ENCODE data around the gene PRKCA. TPM values are rescaled to one million over a fixed set of nuclear protein-coding genes. Genes with fewer than 3 reads are reported as not detected.
A peak's percentile ranks its signal among the peaks of the same experiment; 100 is the strongest.

PRKCA gene
- total RNA-seq, 1 donor from 2014 or later, result 6.7 TPM

DNA sequence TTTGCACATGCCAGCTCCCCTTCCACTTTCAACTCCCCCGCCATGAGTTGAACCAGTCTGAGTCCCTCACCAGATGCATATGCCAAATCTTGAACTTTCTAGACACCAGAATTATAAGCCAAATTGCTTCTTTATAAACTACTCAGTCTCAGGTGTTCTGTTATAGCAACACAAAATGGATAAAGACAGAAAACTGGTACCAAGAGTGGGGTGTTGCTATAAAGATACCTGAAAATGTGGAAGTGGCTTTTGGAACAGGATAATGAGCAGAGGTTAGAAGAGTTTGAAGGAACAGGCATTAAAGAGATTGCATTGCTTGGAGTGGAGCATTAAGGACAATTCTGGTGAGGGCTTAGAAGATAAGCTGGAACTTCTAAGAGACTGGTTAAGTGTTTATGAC is 515.3 kb downstream of the PRKCA start:
- TF ChIP-seq, protein P1, sequence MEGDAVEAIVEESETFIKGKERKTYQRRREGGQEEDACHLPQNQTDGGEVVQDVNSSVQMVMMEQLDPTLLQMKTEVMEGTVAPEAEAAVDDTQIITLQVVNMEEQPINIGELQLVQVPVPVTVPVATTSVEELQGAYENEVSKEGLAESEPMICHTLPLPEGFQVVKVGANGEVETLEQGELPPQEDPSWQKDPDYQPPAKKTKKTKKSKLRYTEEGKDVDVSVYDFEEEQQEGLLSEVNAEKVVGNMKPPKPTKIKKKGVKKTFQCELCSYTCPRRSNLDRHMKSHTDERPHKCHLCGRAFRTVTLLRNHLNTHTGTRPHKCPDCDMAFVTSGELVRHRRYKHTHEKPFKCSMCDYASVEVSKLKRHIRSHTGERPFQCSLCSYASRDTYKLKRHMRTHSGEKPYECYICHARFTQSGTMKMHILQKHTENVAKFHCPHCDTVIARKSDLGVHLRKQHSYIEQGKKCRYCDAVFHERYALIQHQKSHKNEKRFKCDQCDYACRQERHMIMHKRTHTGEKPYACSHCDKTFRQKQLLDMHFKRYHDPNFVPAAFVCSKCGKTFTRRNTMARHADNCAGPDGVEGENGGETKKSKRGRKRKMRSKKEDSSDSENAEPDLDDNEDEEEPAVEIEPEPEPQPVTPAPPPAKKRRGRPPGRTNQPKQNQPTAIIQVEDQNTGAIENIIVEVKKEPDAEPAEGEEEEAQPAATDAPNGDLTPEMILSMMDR (conservative IDR thresholded peaks at IDR 0.05; ENCODE audit: low read depth, low read length), result no peak
- no peak overlapping the region for H3K4me3 ChIP-seq (ENCODE audit: low read depth, low read length)
- no peak for DNase-seq (ENCODE audit: low read depth)

DNA sequence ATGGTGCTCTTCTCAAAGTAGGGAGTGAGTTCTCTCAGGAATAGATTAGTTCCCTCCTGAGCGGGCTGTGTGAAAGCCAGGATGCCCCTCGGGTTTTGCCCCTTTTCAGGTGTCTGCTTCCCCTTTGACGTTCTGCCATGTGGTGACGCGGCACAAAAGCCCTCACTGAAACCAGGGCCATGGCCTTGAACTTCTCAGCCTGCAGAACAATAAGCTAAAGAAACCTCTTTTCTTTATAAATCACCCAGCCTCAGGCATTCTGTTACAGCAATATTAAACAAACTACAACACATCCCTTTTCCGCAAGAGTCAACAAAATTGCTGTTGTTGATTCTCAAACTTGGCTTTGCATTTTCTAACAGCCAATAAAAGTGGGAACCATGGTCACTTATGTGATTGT is 517.1 kb downstream of the PRKCA start:
- H3K4me3 ChIP-seq (ENCODE audit: low read depth, low read length), result no peak overlapping the region
- TF ChIP-seq, protein P1 (conservative IDR thresholded peaks at IDR 0.05; ENCODE audit: low read depth, low read length), result no peak
- DNase-seq (ENCODE audit: low read depth), result no peak

DNA sequence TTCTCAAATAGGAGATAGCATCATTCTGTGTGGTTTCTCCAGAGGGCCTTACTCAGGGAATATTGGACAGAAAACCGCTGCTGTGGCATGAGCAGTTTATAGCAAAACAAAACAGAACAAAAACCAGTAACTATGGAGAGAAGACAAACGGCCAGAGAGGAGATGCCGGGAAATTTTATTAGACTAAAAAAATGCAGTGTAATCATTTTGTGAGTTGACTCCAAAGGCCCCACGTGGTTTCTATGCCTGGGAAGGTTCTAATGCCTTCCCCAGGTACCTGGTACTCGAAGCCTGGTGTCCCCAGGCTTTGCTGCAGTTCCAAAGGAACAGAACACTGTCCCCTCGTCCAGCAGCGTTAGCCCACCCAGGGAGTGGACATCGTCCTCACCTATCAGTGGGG is 519.6 kb downstream of the PRKCA start:
- no peak overlapping the region for H3K4me3 ChIP-seq (ENCODE audit: low read depth, low read length)
- DNase-seq (ENCODE audit: low read depth), result no peak
- TF ChIP-seq, protein P1 (conservative IDR thresholded peaks at IDR 0.05; ENCODE audit: low read depth, low read length), result no peak

DNA sequence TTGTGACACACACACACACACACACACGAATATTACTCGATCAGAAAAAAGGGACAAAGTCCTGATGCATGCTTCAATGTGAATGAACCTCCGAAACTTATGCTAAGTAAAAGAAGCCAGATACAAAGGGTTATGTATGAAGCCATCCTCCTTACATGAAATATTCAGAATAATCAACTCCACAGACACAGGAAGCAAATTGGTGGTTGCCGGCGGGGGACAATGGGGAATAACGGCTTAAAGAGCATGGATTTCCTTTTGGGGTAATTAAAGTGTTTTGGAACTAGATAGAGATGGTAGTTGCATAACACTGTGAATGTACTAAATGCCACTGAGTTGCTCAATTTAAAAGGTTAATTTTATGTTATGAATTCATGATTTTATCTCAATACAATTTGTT is 524.4 kb downstream of the PRKCA start:
- no peak for DNase-seq (ENCODE audit: low read depth)
- H3K4me3 ChIP-seq (ENCODE audit: low read depth, low read length), result no peak overlapping the region
- TF ChIP-seq, protein P1 (conservative IDR thresholded peaks at IDR 0.05; ENCODE audit: low read depth, low read length), result no peak

DNA sequence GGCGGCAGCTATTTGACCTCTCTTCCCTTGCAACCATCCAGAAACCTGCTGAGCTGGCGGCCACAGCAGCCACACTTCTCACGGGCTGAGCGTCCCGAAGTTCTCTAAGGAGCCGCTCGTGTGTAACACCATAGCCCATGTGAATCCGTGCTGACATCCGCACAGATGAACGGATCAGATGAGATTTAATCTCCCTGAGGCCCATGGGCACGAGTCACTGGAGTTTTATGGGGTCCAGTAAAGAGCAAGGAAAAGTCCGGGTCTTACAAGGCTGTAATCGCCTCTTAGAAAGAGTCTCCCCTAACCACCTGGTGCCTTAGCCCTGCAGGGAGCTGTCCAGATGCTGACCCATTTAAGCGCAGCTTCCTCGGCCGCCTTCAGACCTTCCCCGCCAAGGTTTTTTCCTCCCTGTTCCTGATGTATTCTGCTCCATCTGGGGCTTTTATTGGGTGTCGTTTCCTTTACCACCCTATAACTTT is 527.0 kb downstream of the PRKCA start:
- peak; percentile 6 for DNase-seq (ENCODE audit: low read depth)
- H3K4me3 ChIP-seq (ENCODE audit: low read depth, low read length), result no peak overlapping the region
- TF ChIP-seq, protein P1 (conservative IDR thresholded peaks at IDR 0.05; ENCODE audit: low read depth, low read length), result no peak

DNA sequence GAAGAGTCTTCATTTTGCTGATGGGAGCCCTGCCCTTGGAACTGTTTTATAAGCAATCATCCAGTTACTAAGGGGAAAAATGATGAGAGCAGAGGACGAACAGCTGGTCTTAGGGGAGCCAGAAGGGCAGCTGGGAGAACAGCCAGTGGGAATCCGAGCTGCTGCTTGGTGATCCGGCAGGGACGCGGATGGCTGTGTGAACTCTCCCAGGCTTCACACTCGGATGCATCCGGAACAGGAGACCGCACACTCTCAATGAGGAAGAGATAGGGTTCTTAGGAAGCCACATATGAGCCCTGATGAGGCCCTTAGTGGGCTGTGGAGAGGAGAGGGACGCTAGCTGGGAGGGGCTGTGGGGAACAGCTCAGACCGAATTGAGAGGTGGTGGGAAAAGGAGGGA is 527.5 kb downstream of the PRKCA start:
- DNase-seq (ENCODE audit: low read depth), result no peak
- H3K4me3 ChIP-seq (ENCODE audit: low read depth, low read length), result no peak overlapping the region
- TF ChIP-seq, protein P1 (conservative IDR thresholded peaks at IDR 0.05; ENCODE audit: low read depth, low read length), result no peak

DNA sequence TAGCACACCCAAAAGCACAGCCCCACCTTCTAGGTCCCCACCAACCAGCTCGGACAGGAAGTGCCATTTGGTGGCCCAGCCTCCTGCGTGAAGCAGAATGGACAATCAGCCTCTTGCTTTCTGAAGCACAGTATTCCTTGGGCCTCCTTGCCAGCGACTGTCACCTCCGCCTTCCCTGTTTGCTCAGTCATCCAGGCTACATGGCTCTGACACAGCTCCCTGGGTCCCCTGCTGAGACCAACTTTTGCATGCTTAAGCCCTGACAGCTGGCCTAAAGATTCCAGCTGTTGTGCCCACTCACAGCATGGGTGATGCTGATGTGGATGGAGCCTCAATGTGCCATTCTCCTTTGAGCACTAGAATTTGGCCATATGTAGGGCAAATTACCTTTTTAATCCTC is 528.0 kb downstream of the PRKCA start:
- no peak for DNase-seq (ENCODE audit: low read depth)
- TF ChIP-seq, protein P1 (conservative IDR thresholded peaks at IDR 0.05; ENCODE audit: low read depth, low read length), result no peak
- H3K4me3 ChIP-seq (ENCODE audit: low read depth, low read length), result no peak overlapping the region
